ENCODE results near the gene MAPKAPK3. TPM values are rescaled to one million over a fixed set of nuclear protein-coding genes. Genes with fewer than 3 reads are reported as not detected.

The MAPKAPK3 gene
- total and polyA plus RNA-seq, 2 of the 8 experiments (the other 6 are each of a cell fraction or from before 2014, with no cell fraction given) = 65.4 to 99.8 TPM

DNA sequence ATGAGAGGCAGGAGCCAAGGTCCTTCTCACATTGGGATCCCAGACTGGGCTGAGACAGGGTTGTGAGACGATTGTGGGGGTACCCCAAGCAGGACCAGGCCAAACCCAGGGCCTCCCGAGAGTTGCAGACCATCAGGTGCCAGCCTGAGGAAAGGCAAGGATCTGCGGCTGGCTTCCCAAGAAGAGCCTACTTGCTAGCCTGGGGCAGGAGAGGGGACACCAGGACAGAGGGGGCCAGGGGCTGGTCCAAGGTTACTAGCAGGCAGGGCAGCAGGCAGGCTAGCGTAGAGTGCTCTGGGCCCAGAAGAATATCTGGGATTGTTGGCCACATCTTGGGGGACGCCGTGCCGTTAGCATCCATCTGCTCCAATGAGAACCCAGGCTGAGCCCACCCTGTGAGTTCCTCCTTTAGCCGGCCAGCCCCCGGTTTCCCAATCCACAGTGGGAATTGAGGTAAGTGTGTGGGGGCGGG lies 5.9 kb upstream of the MAPKAPK3 start:
- Histone ChIP-seq H3K27ac (ENCODE audit: low read depth, low read length) (no peak overlapping the region), H3K18ac (ENCODE audit: extremely low read depth, low read length) (no peak overlapping the region; the same call in 1 of the 2 replicates), H2AK5ac (ENCODE audit: low read depth, low read length) (no peak overlapping the region), H3K56ac (replicated peaks; ENCODE audit: insufficient read length, low read depth, low read length) (peak overlapping the region; percentile 17), H3K14ac (ENCODE audit: insufficient read length) (no peak overlapping the region), H2AFZ (ENCODE audit: low read length) (no peak overlapping the region), H3K9ac (replicated peaks in 1 of 4; ENCODE audit: extremely low read depth in 1 of 4, low read depth in 3 of 4, low read length in 3 of 4) (no peak overlapping the region), H2BK120ac (replicated peaks; ENCODE audit: low read depth, low read length) (no peak overlapping the region), H3K9me3 (ENCODE audit: insufficient read depth in 2 of 2, low read depth in 1 of 2, low read length in 1 of 2) (no peaks in the 10 kb centered on the region), H3K23me2 (ENCODE audit: low read depth, low read length) (peaks cover 4% of the 10 kb centered on the region; the same call in 1 of the 2 replicates), H3K4me3 (ENCODE audit: extremely low read depth in 1 of 4, insufficient read depth in 2 of 4, low read depth in 3 of 4, low read length in 4 of 4) (peak overlapping the region; percentile 39 to 70 (median 50)), H3K4me1 (replicated peaks in 1 of 4; ENCODE audit: control insufficient read depth in 3 of 4, insufficient read depth in 4 of 4, low read length in 3 of 4) (peaks cover 0 to 12% (median 4%) of the 10 kb centered on the region in 4 experiments; a peak in 5 of 7 replicates), H3K79me2 (ENCODE audit: control insufficient read depth in 1 of 2, insufficient read depth in 2 of 2, low read length in 2 of 2) (no peaks in the 10 kb centered on the region), H3K79me1 (ENCODE audit: low read depth, low read length) (no peaks in the 10 kb centered on the region), H2BK20ac (ENCODE audit: low read length) (no peak overlapping the region), H3K4me2 (ENCODE audit: insufficient read depth in 1 of 2, low read depth in 2 of 2, low read length in 2 of 2) (peak overlapping the region; percentile 68 to 82), H4K5ac (ENCODE audit: insufficient read length, low read depth, low read length) (no peak overlapping the region), H3K4ac (replicated peaks; ENCODE audit: insufficient read length, low read depth, low read length) (no peak overlapping the region), H2BK12ac (ENCODE audit: low read depth, low read length) (peak overlapping the region; percentile 75; the same call in 1 of the 2 replicates), H2BK5ac (ENCODE audit: low read depth, low read length) (no peak overlapping the region; the same call in 1 of the 2 replicates), H3K27me3 (replicated peaks in 1 of 4; ENCODE audit: control insufficient read depth in 3 of 4, extremely low read depth in 1 of 4, insufficient read depth in 3 of 4, low read length in 3 of 4) (peaks cover 12 to 36% (median 32%) of the 10 kb centered on the region in 4 experiments; a peak in 6 of 7 replicates), H4K20me1 (replicated peaks in 1 of 2; ENCODE audit: control insufficient read depth in 1 of 2, insufficient read depth in 2 of 2, low read length in 2 of 2) (peaks cover 0 to 15% of the 10 kb centered on the region in 2 experiments), H4K91ac (replicated peaks; ENCODE audit: insufficient read length, low read length) (no peak overlapping the region), H2BK15ac (ENCODE audit: low read length) (no peak overlapping the region), H3K23ac (ENCODE audit: insufficient read length) (no peak overlapping the region), H4K8ac (ENCODE audit: extremely low read depth, insufficient read depth, low read length) (peak overlapping the region; percentile 77; the same call in 1 of the 2 replicates), H3K36me3 (ENCODE audit: control insufficient read depth in 2 of 4, insufficient read depth in 4 of 4, low read length in 3 of 4) (no peaks in the 10 kb centered on the region)
- no peak for DNase-seq (ENCODE audit: low read depth in 1 of 2, low spot score in 2 of 2)
- CTCF ChIA-PET (ENCODE audit: partially characterized antibody) = interaction anchor here (1.3 to 50.4 kb wide), 4 partner anchors 9 to 50 kb away, joined by 5 to 1262 read pairs (median 548); partner anchors contain the start of genes C3orf18, DOCK3 and HEMK1
- POLR2A ChIA-PET (ENCODE audit: partially characterized antibody) = interaction anchor here (1.0 to 2.1 kb wide), 3 partner anchors 12 to 64 kb away, joined by 3 to 4 read pairs (median 4); partner anchors contain the start of gene DOCK3
- TF ChIP-seq NANOG (IDR thresholded peaks at IDR 0.05; ENCODE audit: insufficient read depth, low read depth, low read length, poor library complexity, severe bottlenecking) (no peak), PHF8 (conservative IDR thresholded peaks at IDR 0.05; ENCODE audit: low read depth, low read length) (no peak), TEAD4 (IDR thresholded peaks at IDR 0.05; ENCODE audit: low read depth, low read length) (no peak), KDM5A (IDR thresholded peaks at IDR 0.05; ENCODE audit: low read length) (no peak), SIX5 (IDR thresholded peaks at IDR 0.05; ENCODE audit: low read depth, low read length) (no peak), SUZ12 (IDR thresholded peaks at IDR 0.05; ENCODE audit: low read length) (no peak), TAF7 (optimal IDR thresholded peaks at IDR 0.05; ENCODE audit: borderline replicate concordance, low read depth, low read length) (no peak), RXRA (IDR thresholded peaks at IDR 0.05; ENCODE audit: insufficient read depth, low read depth, low read length) (no peak), EGR1 (IDR thresholded peaks at IDR 0.05; ENCODE audit: borderline replicate concordance, low read depth, low read length) (no peak), ZNF274 (IDR thresholded peaks at IDR 0.05; ENCODE audit: borderline replicate concordance, extremely low read depth, low read length) (no peak), POLR2AphosphoS5 (IDR thresholded peaks at IDR 0.05; ENCODE audit: low read depth, low read length) (no peak)
- TF ChIP-seq, protein P1, sequence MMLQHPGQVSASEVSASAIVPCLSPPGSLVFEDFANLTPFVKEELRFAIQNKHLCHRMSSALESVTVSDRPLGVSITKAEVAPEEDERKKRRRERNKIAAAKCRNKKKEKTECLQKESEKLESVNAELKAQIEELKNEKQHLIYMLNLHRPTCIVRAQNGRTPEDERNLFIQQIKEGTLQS (IDR thresholded peaks at IDR 0.05; ENCODE audit: insufficient read depth, low read depth, low read length) = no peak
- WGBS, 2 experiments (ENCODE audit: extremely low coverage in 1 of 2, insufficient coverage in 1 of 2, insufficient read length in 1 of 2, insufficient replicate concordance in 2 of 2, low coverage in 1 of 2, low lambda C conversion rate in 2 of 2, missing lambda C conversion rate in 1 of 2) = 58% methylated on average over 10 of the region's 10 CpGs; no CpG with 5 or more reads in 1 of the 2 experiments
- no peak for FAIRE-seq
